Esophagus mucosa (tissue), 1 donor: ENCODE measurements around the gene TMEM14A. TPM values are rescaled to one million over a fixed set of nuclear protein-coding genes. Genes with fewer than 3 reads are reported as not detected.
"Not testable (repeated sequence)": the region's sequence is repeated elsewhere in the genome, so short reads cannot be mapped to it uniquely, and the experiment has no call there.

Experiments
- ATAC-seq: fragments of 200-7000 bp; cut with Tn5 transposase; one replicate; pipeline ENCODE4 v1.9.1; 2020
- total RNA-seq: library from RNA; stranded (reverse); gene quantifications from one replicate; pipeline ENCODE4 v1.2.4, GENCODE V29; 2023
- donor health status: DM: yes; HTN: yes; CAD: no.

The TMEM14A gene
- total RNA-seq = 40.6 TPM

- peak; percentile 96 for ATAC-seq
These were observed at the start of gene TMEM14A for GRCh38 chr6:52670502-52671409. Gene TMEM14A (plus strand): TSS chr6:52671113. CDS start chr6:52677103, 5,990 bp downstream.

DNA sequence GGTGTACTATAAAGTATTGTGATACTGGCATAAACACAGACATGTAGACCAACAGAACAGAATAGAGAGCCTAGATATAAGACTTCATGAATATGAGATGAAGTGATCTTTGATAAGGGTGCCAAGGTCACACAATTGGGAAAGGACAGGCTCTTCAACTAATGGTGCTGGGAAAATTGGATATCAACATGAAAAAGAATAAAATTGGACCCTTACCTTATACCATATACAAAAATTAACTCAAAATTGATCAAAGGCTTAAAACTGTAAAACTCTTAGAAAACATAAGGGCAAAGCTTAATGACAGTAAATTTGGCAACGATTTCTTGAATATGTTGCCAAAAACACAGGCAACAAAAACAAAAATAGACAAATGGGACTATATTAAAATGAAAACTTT, 49.3 kb upstream of the TMEM14A start:
- no peak for ATAC-seq

DNA sequence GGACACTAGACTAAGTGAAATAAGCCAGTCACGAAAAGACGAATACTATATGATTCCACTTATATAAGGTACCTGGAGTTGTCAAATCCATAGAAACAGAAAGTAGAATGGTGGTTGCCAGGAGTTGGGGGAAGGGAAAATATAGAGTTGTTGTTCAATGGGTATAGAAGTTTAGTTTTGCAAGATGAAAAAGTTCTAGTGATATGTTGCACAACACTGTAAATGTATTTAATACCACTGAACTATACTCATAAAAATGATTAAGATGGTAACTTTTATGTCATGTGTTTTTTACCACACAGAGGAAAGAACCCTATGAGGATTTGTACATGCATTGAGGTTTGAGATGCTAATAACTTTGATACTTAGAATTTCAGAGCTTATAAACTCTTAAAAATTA, 48.1 kb upstream of the TMEM14A start:
- ATAC-seq = no peak

DNA sequence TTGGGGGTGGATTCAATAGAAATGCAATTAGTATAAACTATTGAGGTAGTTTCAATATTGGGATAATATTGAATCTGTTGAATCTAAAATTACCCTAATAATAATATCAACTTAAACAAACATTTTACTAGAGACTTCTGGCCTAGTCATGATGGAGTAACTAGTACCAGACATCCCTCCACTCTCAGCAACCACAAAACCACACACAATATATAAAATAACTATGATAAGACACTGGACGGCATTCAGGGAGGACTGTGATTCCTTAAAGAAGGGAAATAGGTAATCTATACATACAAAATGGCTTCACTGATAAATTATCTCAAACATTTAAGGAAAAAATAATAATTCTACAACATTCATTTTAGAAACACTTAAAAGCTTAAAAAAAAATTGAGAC, 38.9 kb upstream of the TMEM14A start:
- no peak for ATAC-seq

- ATAC-seq = no peak
These were observed 36.7 kb upstream of the TMEM14A start for GRCh38 chr6:52634211-52634610.

DNA sequence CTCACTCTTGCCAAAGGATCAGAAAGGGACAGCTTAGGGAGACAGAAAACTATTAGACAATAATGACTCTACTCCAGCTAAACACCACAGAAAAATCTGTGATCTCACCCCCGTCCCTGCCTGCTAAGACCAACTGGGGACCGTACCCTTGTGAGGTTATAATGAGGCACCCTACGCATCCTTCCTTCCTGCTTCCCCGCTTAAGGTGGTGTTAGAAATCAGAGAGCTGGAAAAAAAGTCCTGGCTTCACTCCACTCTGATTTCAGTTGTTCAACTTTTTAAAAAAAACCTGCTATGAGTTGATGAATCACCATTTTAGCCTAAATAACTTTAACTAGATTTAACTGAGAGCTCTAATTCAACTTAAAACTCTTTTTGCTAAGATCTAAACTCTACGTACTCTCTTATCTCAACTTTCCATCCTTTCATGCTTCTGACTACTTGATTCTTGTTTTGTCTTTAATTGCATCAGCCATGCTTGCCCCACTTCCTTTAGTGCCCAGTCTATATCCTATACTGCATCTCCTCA, 35.8 kb upstream of the TMEM14A start:
- no peak for ATAC-seq

GRCh38 chr6:52636830-52637229, 34.1 kb upstream of the TMEM14A start:
- no peak for ATAC-seq

DNA sequence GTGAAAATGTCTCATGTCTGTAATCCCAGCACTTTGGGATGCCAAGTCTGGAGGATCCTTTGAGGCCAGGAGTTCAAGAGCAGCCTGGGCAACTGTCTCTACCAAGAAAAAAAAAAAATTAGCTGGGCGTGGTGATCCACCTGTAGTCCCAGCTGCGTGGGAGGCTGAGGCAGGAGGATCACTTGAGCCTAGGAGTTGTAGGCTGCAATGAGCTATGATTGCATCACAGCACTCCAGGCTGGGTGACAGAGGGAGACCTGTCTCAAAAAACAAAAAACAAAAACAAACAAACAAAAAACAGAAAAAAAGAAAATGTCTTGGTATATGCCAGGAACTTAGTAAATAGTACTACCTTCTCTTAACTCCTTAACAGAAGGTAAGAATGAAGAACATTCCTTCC, 31.4 kb upstream of the TMEM14A start:
- no peak for ATAC-seq

DNA sequence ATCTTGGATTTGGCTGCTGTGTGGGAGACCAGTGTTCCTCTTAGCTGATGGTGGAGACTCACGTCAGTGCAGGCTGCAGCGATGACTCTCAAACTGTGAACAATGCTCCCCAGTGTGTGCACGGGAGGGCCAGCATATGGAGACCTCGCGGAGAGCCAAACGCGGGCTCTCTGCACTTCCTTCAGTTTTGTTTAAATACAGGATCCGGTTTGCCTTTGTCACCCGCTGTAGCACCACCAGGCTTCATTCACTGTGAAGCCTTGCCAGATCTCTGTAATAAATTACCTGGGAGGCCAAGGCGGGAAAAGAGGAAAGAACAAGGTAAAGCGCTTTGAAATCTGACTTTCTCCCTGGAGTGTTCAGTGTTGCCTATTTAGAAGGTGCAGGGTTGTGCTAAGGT, 30.7 kb upstream of the TMEM14A start:
- no peak for ATAC-seq

GRCh38 chr6:52640916-52641315, 30.0 kb upstream of the TMEM14A start:
- ATAC-seq = no peak

GRCh38 chr6:52641388-52641787, 29.5 kb upstream of the TMEM14A start:
- no peak for ATAC-seq

DNA sequence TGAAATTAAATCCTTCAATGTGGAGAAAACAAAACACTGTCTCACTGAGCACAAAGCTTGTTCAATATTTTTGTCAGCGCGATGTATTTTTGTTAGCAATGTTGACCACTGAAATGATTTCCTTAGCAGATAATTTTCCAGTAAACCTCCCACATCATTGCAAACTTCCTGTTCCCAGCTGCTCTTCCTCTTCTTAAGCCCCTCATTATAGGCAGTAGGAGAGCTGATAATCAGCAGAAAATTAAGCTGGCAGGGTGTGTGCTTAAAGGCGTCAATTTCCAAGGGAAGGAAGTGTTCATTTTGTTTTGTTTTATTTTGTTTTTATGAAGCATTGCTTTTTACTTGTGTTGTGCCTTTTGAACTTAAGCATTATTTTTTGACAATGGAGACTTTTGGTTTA, 29.1 kb upstream of the TMEM14A start:
- ATAC-seq = no peak

DNA sequence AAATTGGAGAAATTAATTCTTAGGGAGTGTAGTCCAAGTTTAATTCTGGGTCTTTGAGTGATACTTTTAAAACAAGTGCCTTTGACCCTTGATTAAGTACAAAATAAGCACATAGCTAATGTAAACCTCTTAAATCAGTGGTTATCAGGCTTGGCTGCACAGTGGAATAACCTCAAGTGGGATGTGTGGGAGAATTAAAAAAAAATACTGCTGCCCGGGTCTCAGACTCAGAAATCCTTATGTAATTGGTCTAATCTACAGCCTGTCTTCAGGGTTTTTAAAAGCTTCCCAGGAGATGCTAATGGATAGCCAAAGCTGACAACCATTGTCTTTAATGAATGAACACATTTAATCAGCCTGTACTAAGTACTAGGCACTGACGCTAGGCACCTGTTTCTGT, 28.5 kb upstream of the TMEM14A start:
- no peak for ATAC-seq

DNA sequence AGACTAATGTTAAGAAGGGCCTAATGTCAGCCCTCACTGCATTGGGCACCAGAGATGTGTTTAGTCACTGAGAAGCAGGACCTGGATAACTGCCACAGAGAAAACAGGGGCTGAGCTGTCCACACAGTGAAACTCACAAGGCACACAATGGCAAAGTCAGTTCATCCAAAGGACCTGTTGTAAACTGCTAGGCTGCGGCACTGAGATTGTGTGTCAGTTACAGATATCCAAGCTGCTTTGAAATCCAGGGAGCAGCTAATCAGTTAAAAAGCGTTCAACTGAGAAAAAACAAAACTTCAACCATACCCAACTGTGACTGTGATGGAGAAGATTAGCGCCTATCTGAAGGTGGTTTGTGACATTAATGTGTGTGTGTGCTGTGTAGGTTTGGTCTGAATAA, 27.8 kb upstream of the TMEM14A start:
- no peak for ATAC-seq

DNA sequence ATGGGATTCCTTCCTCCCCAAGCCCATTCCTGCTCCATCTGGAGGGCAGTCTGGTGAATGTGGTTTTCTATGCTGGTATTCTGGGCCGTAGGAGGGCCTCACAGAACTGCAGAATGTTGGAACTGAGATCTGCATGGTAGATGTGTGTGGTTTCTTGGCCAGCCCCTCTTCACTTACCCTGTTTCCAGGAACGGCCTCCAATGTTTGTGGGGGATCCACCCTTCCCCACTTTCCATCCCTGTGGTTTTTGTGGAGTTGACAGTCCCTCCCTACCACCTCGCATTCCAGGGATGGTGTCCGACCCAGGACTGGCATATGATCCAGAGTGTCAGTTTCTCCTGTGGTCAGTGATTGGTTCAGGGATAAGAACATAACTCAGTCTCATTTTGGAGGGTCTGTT, 26.7 kb upstream of the TMEM14A start:
- no peak for ATAC-seq

DNA sequence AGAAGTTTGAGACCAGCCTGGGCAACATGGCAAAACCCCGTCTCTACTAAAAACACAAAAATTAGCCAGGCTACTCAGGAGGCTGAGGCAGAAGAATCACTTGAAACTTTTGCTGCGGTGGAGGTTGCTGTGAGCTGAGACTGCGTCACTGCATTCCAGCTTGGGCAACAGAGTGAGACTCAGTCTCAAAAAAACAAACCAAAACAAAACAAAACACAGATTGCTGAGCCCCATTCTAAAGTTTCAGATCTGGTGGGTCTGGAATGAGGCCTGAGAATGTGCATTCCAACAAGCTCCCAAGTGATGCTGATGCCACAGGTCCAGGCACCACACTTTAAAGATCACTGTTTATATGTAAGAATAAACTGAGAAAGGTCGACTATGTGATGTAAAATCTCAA, 24.9 kb upstream of the TMEM14A start:
- no peak for ATAC-seq

- ATAC-seq = no peak
These were observed 23.7 kb upstream of the TMEM14A start for GRCh38 chr6:52647199-52647598.

DNA sequence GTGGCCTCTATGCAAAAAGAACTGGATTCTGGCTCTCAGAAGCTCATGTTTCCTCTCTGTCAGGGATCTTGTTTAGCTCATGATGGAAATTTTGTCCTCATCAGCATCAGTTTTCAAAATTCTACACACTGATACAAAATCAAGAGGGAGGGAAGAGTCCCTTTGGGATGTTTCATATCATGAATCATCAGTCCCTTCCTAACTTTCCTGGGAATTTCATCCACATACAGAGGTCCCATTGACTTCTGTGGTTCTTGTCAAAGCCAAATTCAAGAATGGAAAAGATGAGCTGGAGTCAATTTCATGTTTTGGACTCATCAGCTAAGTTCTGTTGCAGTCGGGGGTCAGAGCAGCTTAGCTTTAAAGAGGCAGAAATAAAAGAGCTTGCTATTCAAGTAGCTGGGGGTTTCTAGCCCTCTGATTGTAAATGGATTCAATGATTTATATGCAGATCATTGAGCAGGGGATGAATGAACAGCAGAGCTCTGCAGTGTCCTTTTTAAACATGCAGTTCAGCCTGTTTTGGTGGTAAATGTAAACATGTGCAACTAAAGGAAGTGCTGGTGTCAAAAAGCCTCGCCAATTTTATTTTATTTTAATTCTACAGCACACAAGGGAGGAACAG, 21.3 kb upstream of the TMEM14A start:
- no peak for ATAC-seq

DNA sequence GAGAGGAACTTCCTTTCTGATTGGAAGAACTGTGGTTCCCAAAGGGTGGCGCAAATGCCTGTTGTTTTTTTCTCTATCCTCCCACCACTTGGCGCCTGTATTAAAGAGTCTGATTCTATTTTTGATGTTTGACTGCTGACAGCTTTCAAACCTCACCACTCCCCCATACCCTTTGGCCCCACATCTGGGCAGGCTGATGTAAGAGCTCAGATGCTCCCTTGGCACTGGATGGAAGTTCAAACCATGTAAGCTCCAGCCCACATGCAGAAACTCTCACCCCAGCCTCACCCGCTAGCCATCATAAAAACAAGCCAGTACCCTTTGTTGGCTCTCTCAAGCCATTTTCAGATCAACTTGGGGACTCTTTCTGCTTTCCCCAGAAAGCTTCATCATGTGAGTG, 20.0 kb upstream of the TMEM14A start:
- ATAC-seq = no peak

DNA sequence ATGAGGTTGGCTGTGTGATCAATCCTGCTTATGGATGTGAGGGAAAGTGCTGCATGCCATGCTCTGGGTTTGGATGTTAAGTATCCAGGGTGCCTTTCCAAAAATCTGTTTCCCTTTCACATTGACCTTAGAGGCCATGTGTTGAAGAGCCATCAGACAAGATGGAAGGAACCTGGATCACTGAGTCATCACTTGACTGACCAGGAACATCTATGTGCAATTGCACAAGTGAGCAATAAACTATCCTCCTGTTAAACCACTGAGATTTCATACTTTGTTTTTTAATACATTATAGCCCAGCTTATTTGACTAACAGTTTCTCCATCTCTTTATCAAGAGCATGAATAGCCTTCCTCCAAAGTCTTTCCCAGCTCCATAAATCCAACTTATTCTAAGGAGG, 17.8 kb upstream of the TMEM14A start:
- no peak for ATAC-seq

- ATAC-seq = no peak
These were observed 16.9 kb upstream of the TMEM14A start for GRCh38 chr6:52654007-52654406.

DNA sequence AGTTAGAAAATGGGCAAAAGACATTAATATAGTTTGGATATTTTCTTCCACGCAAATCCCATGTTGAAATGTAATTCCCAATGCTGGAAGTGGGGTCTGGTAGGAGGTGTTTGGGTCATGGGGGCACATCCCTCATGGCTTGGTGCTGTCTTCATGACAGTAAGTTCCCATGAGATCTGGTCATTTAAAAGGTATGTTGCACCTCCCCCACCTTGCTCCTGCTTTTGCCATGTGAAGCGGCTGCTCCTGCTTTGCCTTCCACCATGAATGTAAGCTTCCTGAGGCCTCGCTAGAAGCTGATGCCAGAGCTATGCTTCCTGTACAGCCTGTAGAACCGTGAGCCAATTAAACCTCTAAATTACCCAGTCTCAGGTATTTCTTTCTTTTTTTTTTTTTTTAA, 16.3 kb upstream of the TMEM14A start:
- ATAC-seq = no peak

GRCh38 chr6:52655941-52656340, 15.0 kb upstream of the TMEM14A start:
- not testable (repeated sequence) for ATAC-seq

- no peak for ATAC-seq
These were observed 13.0 kb upstream of the TMEM14A start for GRCh38 chr6:52657870-52658269.
